Thoracic aorta (tissue), 2 donors: ENCODE results near the gene SPAG4. TPM values are rescaled to one million over a fixed set of nuclear protein-coding genes. Genes with fewer than 3 reads are reported as not detected.

Experiments used
- ATAC-seq: fragments of 150-250 bp; one replicate; pipeline ENCODE4 v1.8.0; 2017; ENCODE audit warnings: low read depth; ENCODE audit not compliant: insufficient number of reproducible peaks, low FRiP score
- DNase-seq: peaks from one replicate; pipeline ENCODE4 v3.0.0-alpha.2; 2020; ENCODE audit warnings: low spot score
- H3K27ac ChIP-seq, 2 donors: fragments of 200-600 bp; sonication (generic); 1 replicate in 1 of 2; 2 replicates in 1 of 2; pipeline ENCODE4 v1.5.1; 2016; ENCODE audit warnings: mild to moderate bottlenecking in 2 of 2, moderate library complexity in 2 of 2
- H3K27me3 ChIP-seq: fragments of 200-600 bp; sonication (generic); replicated peaks from 2 replicates; pipeline ENCODE4 v1.6.0; 2016; ENCODE audit warnings: mild to moderate bottlenecking; ENCODE audit not compliant: insufficient read depth
- H3K36me3 ChIP-seq: fragments of 200-600 bp; sonication (generic); one replicate; pipeline ENCODE4 v1.5.1; 2016
- H3K4me1 ChIP-seq, 2 donors: fragments of 200-600 bp; sonication (generic); 1 replicate in 1 of 2; 2 replicates in 1 of 2; pipeline versions ENCODE4 v1.5.1 to v1.6.0; 2016; ENCODE audit warnings: low read depth in 2 of 2, mild to moderate bottlenecking in 1 of 2; ENCODE audit not compliant: control insufficient read depth in 1 of 2
- H3K4me3 ChIP-seq: fragments of 200-600 bp; sonication (generic); 2 replicates; pipeline ENCODE4 v1.5.1; 2016; ENCODE audit warnings: mild to moderate bottlenecking
- H3K9me3 ChIP-seq: fragments of 200-600 bp; sonication (generic); 2 replicates; pipeline ENCODE4 v1.5.1; 2016
- total RNA-seq, 2 donors: library from RNA; depleted of rRNA; stranded (reverse); fragments of >200 nt; gene quantifications; one replicate each; pipeline versions ENCODE4 v1.1.0 to v1.2.3, GENCODE V29; 2016
- TF ChIP-seq, protein P1 (sequence below): fragments of 200-600 bp; sonication (generic); IDR thresholded peaks from one replicate; pipeline ENCODE4 v1.5.1; 2019; ENCODE audit warnings: antibody characterized with exemption

The SPAG4 gene
- total RNA-seq, 2 donors from 2014 or later = 1.5 TPM; not detected in 1

GRCh38 chr20:35650632-35651031 is 35.0 kb downstream of the SPAG4 start:
- Histone ChIP-seq H3K4me1 (peaks cover 0 to 41% of the 10 kb centered on the region in 2 donors), H3K4me3 (no peak overlapping the region), H3K27ac (no peak overlapping the region), H3K36me3 (peaks cover 20% of the 10 kb centered on the region), H3K27me3 (no peaks in the 10 kb centered on the region), H3K9me3 (no peaks in the 10 kb centered on the region)
- TF ChIP-seq, protein P1, sequence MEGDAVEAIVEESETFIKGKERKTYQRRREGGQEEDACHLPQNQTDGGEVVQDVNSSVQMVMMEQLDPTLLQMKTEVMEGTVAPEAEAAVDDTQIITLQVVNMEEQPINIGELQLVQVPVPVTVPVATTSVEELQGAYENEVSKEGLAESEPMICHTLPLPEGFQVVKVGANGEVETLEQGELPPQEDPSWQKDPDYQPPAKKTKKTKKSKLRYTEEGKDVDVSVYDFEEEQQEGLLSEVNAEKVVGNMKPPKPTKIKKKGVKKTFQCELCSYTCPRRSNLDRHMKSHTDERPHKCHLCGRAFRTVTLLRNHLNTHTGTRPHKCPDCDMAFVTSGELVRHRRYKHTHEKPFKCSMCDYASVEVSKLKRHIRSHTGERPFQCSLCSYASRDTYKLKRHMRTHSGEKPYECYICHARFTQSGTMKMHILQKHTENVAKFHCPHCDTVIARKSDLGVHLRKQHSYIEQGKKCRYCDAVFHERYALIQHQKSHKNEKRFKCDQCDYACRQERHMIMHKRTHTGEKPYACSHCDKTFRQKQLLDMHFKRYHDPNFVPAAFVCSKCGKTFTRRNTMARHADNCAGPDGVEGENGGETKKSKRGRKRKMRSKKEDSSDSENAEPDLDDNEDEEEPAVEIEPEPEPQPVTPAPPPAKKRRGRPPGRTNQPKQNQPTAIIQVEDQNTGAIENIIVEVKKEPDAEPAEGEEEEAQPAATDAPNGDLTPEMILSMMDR = no peak
- no peak for ATAC-seq
- DNase-seq = no peak

- Histone ChIP-seq H3K36me3 (peaks cover 20% of the 10 kb centered on the region), H3K4me3 (no peak overlapping the region), H3K27ac (no peak overlapping the region), H3K27me3 (no peaks in the 10 kb centered on the region), H3K9me3 (no peaks in the 10 kb centered on the region), H3K4me1 (peaks cover 2 to 50% of the 10 kb centered on the region in 2 donors)
- DNase-seq (no peak), ATAC-seq (no peak)
- TF ChIP-seq, protein P1 = no peak
Observed at GRCh38 chr20:35651958-35652357, 36.3 kb downstream of the SPAG4 start.

DNA sequence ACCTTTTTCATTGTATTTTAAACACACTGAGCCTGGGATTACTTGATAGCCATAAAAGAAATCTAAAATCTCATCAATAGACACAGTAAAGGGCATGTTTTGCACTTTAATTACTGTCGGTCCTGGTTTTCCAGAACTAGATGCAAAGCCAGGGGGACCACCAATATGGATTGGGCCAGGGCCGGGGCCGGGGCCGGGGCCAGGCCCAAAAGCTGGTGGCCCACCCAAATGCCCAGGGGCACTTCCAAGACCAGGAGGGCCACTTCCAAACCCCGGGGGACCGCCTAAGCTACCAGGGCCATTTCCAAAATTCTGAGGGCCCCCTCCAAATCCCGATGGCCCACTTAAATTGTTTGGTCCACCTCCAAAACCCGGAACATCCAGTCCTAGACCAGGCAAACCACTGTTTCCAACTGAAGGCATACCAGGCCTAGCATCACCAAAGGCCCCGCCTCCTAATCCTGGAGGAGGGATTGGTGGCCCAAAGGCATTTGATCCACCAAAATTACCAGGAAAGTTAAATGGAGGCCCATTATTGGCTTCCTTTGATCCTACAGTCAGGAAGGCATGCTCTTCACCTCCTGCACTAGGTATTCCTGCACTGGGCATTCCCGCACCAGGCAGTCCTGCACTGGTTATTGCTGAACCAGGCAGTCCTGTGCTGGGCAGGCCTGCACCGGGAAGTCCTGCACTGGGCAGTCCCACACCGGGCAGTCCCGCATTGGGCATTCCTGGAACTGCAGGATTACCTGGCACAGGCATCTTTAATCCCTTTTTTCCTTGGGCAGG is 37.2 kb downstream of the SPAG4 start:
- Histone ChIP-seq H3K9me3 (no peaks in the 10 kb centered on the region), H3K27me3 (no peaks in the 10 kb centered on the region), H3K36me3 (peaks cover 20% of the 10 kb centered on the region), H3K27ac (no peak overlapping the region), H3K4me1 (peaks cover 7 to 58% of the 10 kb centered on the region in 2 donors), H3K4me3 (no peak overlapping the region)
- TF ChIP-seq, protein P1 = no peak
- DNase-seq (no peak), ATAC-seq (peak; percentile 60)

DNA sequence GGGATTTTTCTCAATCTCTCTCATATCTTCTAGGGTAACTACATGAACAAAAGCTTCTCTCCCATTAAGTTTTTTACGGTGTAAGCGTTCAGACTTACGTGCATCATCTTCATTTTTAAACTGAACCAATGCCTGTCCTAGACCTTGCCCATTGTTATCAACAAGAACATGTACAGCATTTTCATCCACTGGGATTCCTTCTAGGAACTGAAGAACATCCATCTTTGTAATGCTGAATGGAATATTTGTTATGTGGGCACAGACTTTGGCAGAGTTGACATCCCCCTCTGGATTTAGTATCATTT is 37.8 kb downstream of the SPAG4 start:
- ATAC-seq (no peak), DNase-seq (no peak)
- no peaks in the 10 kb centered on the region for H3K27me3 ChIP-seq
- H3K4me3 ChIP-seq = no peak overlapping the region
- peaks cover 20% of the 10 kb centered on the region for H3K36me3 ChIP-seq
- TF ChIP-seq, protein P1 = no peak
- H3K4me1 ChIP-seq = peaks cover 7 to 56% of the 10 kb centered on the region in 2 donors
- H3K27ac ChIP-seq = no peak overlapping the region
- H3K9me3 ChIP-seq = no peaks in the 10 kb centered on the region

DNA sequence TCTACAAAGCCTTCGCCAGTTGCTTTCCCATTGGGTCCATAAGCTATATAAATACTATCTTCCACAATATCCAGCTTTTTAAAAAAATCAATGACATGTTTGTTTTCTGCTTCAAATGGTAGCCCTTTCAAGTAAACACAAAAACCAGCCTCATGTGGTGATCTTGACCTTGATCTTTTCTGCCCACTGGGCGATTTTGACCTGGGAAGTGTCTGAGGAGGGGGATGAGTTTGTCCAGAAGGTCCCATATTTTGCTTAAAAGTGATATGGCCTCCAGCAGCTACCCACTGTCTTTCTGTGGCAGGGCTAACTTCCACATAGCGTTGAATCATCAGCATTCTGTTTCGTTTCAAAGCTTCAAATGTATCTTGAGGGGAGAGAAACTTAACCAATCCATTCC is 38.3 kb downstream of the SPAG4 start:
- DNase-seq (no peak), ATAC-seq (no peak)
- TF ChIP-seq, protein P1 = no peak
- no peak overlapping the region for H3K4me3 ChIP-seq
- no peaks in the 10 kb centered on the region for H3K9me3 ChIP-seq
- H3K36me3 ChIP-seq = peaks cover 20% of the 10 kb centered on the region
- no peaks in the 10 kb centered on the region for H3K27me3 ChIP-seq
- no peak overlapping the region for H3K27ac ChIP-seq
- peaks cover 7 to 56% of the 10 kb centered on the region in 2 donors for H3K4me1 ChIP-seq
